Aortic smooth muscle cell (primary cell): ENCODE measurements around the gene ACCS. TPM values are rescaled to one million over a fixed set of nuclear protein-coding genes. Genes with fewer than 3 reads are reported as not detected.

Experiments
- total RNA-seq: library from RNA; depleted of rRNA; stranded (reverse); fragments of >200 nt; gene quantifications from 2 replicates; pipeline ENCODE4 v1.2.3, GENCODE V29; 2014

ACCS gene, protein sequence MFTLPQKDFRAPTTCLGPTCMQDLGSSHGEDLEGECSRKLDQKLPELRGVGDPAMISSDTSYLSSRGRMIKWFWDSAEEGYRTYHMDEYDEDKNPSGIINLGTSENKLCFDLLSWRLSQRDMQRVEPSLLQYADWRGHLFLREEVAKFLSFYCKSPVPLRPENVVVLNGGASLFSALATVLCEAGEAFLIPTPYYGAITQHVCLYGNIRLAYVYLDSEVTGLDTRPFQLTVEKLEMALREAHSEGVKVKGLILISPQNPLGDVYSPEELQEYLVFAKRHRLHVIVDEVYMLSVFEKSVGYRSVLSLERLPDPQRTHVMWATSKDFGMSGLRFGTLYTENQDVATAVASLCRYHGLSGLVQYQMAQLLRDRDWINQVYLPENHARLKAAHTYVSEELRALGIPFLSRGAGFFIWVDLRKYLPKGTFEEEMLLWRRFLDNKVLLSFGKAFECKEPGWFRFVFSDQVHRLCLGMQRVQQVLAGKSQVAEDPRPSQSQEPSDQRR
- total RNA-seq: 8.5 and 10.9 TPM in 2 replicates

DNA sequence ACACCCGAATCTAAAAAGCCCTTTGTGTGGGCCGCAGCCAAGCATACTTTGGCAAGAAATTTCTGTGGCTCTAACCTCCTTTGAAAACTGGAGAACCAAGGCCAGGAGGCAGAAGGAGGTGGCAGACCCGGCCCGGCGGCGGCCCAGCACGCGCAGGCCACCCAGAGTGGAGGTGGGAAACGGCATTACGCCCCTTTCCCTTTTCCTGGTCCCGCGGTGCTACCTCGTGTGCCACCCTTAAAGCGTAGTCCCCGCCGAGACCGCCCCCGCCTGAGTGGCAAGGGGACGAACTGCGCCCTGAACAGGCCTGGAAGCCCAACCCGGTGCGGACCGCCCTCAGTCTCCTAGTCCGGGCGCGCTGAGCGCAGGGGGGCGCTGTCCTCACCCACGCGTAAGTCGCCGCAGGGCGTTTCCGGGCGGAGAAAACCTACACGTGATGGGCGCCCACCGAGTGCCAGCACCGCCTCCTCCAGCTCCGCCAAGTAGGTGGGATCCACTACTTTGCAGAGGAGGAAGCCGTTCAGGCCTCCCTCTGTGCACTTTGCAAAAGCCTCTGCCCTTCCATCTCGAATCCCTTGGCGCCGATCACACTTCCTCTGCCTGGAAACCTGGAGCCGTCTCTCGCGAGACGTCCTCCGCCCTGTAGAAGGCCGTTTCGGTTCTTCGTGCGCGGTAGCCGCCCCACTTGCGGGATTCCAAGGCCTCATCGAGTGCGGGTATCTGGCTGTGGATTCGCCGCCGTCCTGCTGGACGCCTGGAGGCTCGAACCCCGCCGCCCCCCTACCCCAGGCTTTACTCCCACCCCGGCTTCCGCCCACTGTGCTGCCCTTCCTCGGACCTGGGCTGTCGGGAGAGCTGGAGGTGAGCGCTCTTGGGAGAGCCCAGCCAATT, at the start of gene ACCS:
TSS of gene ACCS (plus strand) at position 430 of the 891 bp plus-strand sequence. CDS start 1,358 bp downstream, outside the sequence.

DNA sequence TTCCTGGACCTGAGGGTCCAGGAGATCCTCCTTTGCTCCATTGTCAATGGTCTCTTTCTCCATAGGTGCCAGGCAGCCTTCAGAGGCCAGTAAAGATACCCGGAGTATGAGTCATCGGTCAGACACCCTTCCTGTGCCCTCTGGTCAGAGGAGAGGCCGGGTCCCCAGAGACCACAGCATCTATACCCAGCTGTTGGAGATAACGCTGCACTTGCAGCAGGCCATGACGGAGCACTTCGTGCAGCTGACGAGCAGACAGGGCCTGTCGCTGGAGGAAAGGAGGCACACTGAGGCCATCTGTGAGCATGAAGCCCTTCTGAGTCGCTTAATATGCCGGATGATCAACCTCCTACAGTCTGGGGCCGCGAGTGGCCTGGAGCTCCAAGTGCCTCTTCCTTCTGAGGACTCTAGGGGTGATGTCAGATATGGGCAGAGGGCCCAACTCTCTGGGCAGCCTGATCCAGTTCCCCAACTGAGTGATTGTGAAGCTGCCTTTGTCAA, 18.1 kb upstream of the ACCS start, which contains the start of gene ACCSL:
TSS of gene ACCSL (plus strand) at position 51 of the 501 bp plus-strand sequence. CDS start at position 107, 56 bp downstream.

DNA sequence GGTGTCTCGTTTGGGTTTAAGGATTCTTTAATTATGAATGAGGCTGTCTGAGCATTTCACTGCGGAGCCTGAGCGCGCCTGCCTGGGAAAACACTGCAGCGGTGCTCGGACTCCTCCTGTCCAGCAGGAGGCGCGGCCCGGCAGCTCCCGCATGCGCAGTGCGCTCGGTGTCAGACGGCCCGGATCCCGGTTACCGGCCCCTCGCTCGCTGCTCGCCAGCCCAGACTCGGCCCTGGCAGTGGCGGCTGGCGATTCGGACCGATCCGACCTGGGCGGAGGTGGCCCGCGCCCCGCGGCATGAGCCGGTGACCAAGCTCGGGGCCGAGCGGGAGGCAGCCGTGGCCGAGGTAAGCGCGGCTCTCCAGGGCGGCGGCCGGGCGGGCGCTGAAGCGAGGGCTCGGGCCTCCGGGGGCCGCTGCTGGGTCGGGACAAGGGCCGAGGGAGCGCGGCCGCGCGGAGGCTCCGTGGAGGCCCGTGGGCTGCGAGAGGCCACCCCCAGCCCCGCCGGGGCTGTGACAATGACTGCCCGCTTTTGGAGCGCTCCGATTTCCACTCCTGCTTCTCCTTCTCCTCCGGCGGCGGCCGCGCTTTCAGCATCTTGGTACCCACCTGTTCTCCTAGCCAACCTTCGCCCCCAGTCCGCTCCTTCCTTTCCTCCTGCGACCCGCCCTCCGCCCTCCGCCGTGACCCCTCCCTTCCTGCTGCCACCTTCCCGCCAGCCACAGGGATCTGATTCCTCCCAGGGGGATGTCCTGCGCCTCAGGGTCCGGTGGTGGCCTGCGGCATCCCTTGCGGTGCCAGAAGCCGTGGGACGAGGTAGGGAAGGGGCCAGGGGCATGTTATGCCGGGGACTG, 29.7 kb downstream of the ACCS start, which contains the start of gene EXT2:
TSS of gene EXT2 (plus strand) at position 173 of the 854 bp plus-strand sequence. CDS start 12,035 bp downstream, outside the sequence.

Other genes with a start within 250 kb of the ACCS start
- 40.6 and 42.4 TPM in 2 replicates for gene ALKBH3, start 185.4 kb upstream of the ACCS start, total RNA-seq
- gene C11orf96, start 123.6 kb upstream of the ACCS start, total RNA-seq: 5.4 and 5.8 TPM in 2 replicates
- not detected in 2 replicates for gene ACCSL, start 18.3 kb upstream of the ACCS start, total RNA-seq
- gene EXT2, start 29.4 kb downstream of the ACCS start, total RNA-seq: 147 and 159 TPM in 2 replicates
- gene ALX4, start 243.9 kb downstream of the ACCS start, total RNA-seq: under 0.01 TPM in 1 of 2 replicates, not detected in the other